ENCODE results near the gene OR9Q1. TPM values are rescaled to one million over a fixed set of nuclear protein-coding genes. Genes with fewer than 3 reads are reported as not detected.

Gene OR9Q1
- total RNA-seq, 6 donors from 2014 or later, result not detected

DNA sequence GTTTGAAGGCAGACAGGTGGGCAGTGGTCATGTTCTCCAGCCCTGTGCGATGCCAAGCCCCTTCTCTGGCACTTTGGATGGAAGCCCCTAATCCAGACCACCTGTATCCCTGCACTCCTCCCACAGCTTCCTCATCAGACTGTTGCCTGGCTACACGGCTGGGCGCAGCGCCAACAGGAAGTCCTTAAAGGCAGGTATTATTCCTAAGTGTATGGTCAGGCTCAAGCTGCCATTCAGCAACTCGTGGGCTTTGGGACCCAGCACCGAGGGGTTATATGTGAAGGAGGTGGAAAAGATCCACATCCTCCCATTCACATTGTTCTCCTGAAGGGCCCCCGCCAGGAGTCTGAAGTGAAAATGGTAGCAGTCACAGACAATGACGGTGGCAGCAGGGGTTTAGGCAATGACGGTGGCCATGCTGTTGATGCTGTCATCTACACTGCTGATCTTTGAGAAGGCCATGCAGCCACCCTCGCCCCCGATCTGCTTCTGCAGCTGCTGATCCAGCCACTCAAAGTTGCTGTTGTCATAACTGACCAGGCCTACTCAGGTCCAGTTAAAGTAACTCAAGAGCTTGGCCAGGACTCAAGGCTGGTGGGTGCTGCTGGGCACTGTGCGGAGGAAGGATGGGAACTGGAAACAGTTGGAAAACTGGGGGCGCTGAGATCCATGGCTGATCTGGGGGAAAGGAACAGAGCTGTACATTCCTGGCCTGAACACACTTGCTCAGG lies 34.8 kb downstream of the OR9Q1 start:
- peak; percentile 24 to 39 for DNase-seq
- TF ChIP-seq, protein P1, sequence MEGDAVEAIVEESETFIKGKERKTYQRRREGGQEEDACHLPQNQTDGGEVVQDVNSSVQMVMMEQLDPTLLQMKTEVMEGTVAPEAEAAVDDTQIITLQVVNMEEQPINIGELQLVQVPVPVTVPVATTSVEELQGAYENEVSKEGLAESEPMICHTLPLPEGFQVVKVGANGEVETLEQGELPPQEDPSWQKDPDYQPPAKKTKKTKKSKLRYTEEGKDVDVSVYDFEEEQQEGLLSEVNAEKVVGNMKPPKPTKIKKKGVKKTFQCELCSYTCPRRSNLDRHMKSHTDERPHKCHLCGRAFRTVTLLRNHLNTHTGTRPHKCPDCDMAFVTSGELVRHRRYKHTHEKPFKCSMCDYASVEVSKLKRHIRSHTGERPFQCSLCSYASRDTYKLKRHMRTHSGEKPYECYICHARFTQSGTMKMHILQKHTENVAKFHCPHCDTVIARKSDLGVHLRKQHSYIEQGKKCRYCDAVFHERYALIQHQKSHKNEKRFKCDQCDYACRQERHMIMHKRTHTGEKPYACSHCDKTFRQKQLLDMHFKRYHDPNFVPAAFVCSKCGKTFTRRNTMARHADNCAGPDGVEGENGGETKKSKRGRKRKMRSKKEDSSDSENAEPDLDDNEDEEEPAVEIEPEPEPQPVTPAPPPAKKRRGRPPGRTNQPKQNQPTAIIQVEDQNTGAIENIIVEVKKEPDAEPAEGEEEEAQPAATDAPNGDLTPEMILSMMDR (IDR thresholded peaks at IDR 0.05), result no peak
- TF ChIP-seq POLR2AphosphoS5 (IDR thresholded peaks at IDR 0.05), result no peak
- TF ChIP-seq EP300 (IDR thresholded peaks at IDR 0.05), result no peak
- H3K9me3 ChIP-seq, result no peaks in the 10 kb centered on the region
- H3K36me3 ChIP-seq, result no peaks in the 10 kb centered on the region
- peaks cover 0 to 10% (median 5%) of the 10 kb centered on the region in 4 donors for H3K4me1 ChIP-seq
- H3K27me3 ChIP-seq, result no peaks in the 10 kb centered on the region
- peak overlapping the region in 2 of 4 donors; percentile 16 to 61 for H3K27ac ChIP-seq
- 54 to 61% methylated on average over 12 to 13 of the region's 13 CpGs for WGBS, 2 donors
- H3K4me3 ChIP-seq, result no peak overlapping the region
- no peak for ATAC-seq (ENCODE audit: low FRiP score in 2 of 2)

GRCh38 chr11:58059007-58059350 lies 35.3 kb downstream of the OR9Q1 start:
- Histone ChIP-seq H3K4me3 (no peak overlapping the region), H3K4me1 (peaks cover 0 to 10% (median 5%) of the 10 kb centered on the region in 4 donors), H3K36me3 (no peaks in the 10 kb centered on the region), H3K9me3 (no peaks in the 10 kb centered on the region), H3K27ac (peak overlapping the region in 2 of 4 donors; percentile 16 to 61), H3K27me3 (no peaks in the 10 kb centered on the region)
- peak; percentile 35 to 74 for ATAC-seq (ENCODE audit: low FRiP score in 2 of 2)
- 58 to 67% methylated on average over 4 of the region's 4 CpGs for WGBS, 2 donors
- TF ChIP-seq, protein P1 (IDR thresholded peaks at IDR 0.05), result no peak
- TF ChIP-seq POLR2A (IDR thresholded peaks at IDR 0.05) (no peak), POLR2AphosphoS5 (IDR thresholded peaks at IDR 0.05) (no peak), EP300 (IDR thresholded peaks at IDR 0.05) (no peak)
- DNase-seq, result no peak

DNA sequence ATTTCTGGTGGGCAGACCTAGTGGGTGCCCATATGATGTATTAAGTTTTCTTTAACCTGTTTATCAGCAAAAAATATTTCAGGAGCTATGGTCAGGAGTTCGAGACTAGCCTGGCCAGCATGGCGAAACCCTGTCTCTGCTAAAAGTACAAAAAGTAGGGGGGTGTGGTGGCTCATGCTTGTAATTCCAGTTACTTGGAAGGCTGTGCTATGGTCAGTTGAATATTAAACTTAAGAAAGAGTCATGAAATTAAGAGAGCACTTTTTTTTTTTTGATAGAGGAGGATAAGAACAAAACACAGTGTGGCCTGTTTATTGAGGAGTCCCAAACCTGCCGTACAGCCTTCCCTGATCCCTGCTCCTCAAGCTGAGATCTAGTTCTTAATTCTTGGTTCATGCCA lies 36.9 kb downstream of the OR9Q1 start:
- no peak for ATAC-seq (ENCODE audit: low FRiP score in 2 of 2)
- WGBS, 2 donors, result 85 to 87% methylated on average over 3 of the region's 3 CpGs
- Histone ChIP-seq H3K36me3 (no peaks in the 10 kb centered on the region), H3K4me3 (no peak overlapping the region), H3K27me3 (no peaks in the 10 kb centered on the region), H3K9me3 (no peaks in the 10 kb centered on the region), H3K4me1 (peaks cover 0 to 10% (median 5%) of the 10 kb centered on the region in 4 donors), H3K27ac (no peak overlapping the region)
- TF ChIP-seq POLR2AphosphoS5 (IDR thresholded peaks at IDR 0.05) (no peak), POLR2A (IDR thresholded peaks at IDR 0.05) (no peak), EP300 (IDR thresholded peaks at IDR 0.05) (no peak)
- TF ChIP-seq, protein P1 (IDR thresholded peaks at IDR 0.05), result no peak
- no peak for DNase-seq

DNA sequence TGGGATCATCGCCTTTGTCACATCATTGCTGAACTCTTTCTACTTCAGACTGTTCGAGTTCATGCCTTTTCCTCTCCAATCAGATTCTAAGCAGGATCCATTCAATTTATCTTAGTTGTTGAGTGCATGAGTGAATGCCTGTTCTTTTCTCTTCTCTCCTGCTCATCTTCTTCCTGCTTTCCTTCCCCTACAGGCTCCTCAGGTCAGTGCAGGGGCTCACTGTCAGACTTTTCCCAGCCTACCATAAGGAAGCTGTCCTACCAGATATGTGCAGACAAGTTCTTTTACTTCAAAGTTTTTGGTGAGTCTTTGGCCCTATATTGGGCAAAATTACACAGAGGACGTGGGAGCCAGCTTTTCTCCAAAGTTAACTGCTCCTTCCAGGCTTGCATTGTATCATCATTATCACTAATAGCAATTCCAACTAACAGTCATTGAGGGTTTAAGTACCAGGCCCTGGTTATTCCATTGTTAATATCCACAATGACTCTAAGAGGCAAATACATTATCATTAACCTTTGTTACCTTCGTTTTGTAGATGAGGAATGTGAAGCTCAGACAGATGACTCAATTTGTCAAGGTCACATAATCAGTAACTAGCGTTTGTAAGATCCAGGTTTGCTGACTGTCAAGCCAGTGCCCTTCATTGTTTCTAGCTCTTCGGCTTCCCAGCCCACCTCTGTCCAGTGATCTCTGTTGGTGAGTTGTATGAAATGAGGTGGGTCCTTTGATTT lies 37.4 kb downstream of the OR9Q1 start:
- Histone ChIP-seq H3K4me1 (peaks cover 0 to 10% (median 5%) of the 10 kb centered on the region in 4 donors), H3K4me3 (no peak overlapping the region), H3K36me3 (no peaks in the 10 kb centered on the region), H3K27ac (no peak overlapping the region), H3K27me3 (no peaks in the 10 kb centered on the region), H3K9me3 (no peaks in the 10 kb centered on the region)
- WGBS, 2 donors, result 70 to 72% methylated on average over 6 of the region's 6 CpGs
- DNase-seq (no peak), ATAC-seq (ENCODE audit: low FRiP score in 2 of 2) (no peak)
- no peak for TF ChIP-seq EP300 (IDR thresholded peaks at IDR 0.05)
- TF ChIP-seq, protein P1 (IDR thresholded peaks at IDR 0.05), result no peak
- no peak for TF ChIP-seq POLR2AphosphoS5 (IDR thresholded peaks at IDR 0.05)
- no peak for TF ChIP-seq POLR2A (IDR thresholded peaks at IDR 0.05)

All from upper lobe of left lung (tissue), 6 donors.